HCT116 (cell line): ENCODE results near the gene PAK1. TPM values are rescaled to one million over a fixed set of nuclear protein-coding genes. Genes with fewer than 3 reads are reported as not detected.

Source experiments
- ATAC-seq: fragments of 200-7000 bp; cut with Tn5 transposase; 2 replicates; pipeline ENCODE4 v1.9.1; 2020; ENCODE audit warnings: mild to moderate bottlenecking, moderate library complexity
- BruUV-seq: library from RNA; stranded (reverse); fragments of 400-500 nt; replicated peaks from 2 replicates; lab custom pipeline; 2021; lab: Mats Ljungman, UMichigan
- CTCF ChIA-PET: fragments of 300-600 bp; sonication (Branson Sonifier 250); formaldehyde crosslinking; loops from one replicate; lab custom pipeline; 2021; ENCODE audit warnings: antibody characterized with exemption; lab: Charles Lee
- POLR2A ChIA-PET: fragments of 300-600, 350-600 bp; sonication (Branson Sonifier 250); formaldehyde crosslinking; loops from one replicate; lab custom pipeline; 2021; ENCODE audit warnings: antibody characterized with exemption; lab: Charles Lee
- RAD21 ChIA-PET, 2 experiments: fragments of 300-600 bp; sonication (Branson Sonifier 250); formaldehyde crosslinking; loops; one replicate each; lab custom pipeline; 2023; ENCODE audit warnings: low total read pairs in 2 of 2; ENCODE audit not compliant: uncharacterized antibody in 2 of 2, unreplicated experiment in 2 of 2, low non-redundant PET in 1 of 2; lab: Charles Lee
- DNase-seq: peaks from one replicate; pipeline ENCODE4 v3.0.0-alpha.2; 2010; ENCODE audit warnings: low read depth, low spot score
- H2AFZ ChIP-seq: fragments of 200-600 bp; shearing (Covaris generic), sonication (generic); 2 replicates; pipeline ENCODE4 v1.6.1; 2017; ENCODE audit warnings: low read depth, mixed run types, mixed read lengths, antibody characterized with exemption, low read length; ENCODE audit not compliant: poor library complexity, severe bottlenecking
- H3K27ac ChIP-seq: 2 replicates; pipeline ENCODE4 v1.5.1; 2012; ENCODE audit warnings: low read depth, low read length
- H3K27me3 ChIP-seq: fragments of 200-600 bp; sonication (generic); 2 replicates; pipeline ENCODE4 v1.6.1; 2016; ENCODE audit warnings: mixed run types, low read length, mixed read lengths; ENCODE audit not compliant: insufficient read depth
- H3K36me3 ChIP-seq, 2 experiments: fragments of 200-500 bp in 1 of 2; fragments of 200-600 bp in 1 of 2; sonication (Bioruptor generic) in 1 of 2; sonication (generic) in 1 of 2; 2 replicates each; pipeline versions ENCODE4 v1.5.1 to v1.6.1; 2014 to 2016; ENCODE audit warnings: low read length in 2 of 2, inconsistent platforms in 1 of 2, mixed read lengths in 1 of 2, mixed run types in 1 of 2; ENCODE audit not compliant: insufficient read depth in 2 of 2, control insufficient read depth in 1 of 2
- H3K4me1 ChIP-seq, 2 experiments: fragments of 200-600 bp in 1 of 2; sonication (generic) in 1 of 2; 2 replicates each; pipeline versions ENCODE4 v1.5.1 to v1.6.1; 2012 to 2017; ENCODE audit warnings: low read length in 2 of 2, inconsistent platforms in 1 of 2, mild to moderate bottlenecking in 1 of 2, mixed read lengths in 1 of 2, mixed run types in 1 of 2, moderate library complexity in 1 of 2; ENCODE audit not compliant: insufficient read depth in 2 of 2, control insufficient read depth in 1 of 2
- H3K4me2 ChIP-seq: fragments of 200-600 bp; sonication (generic); 2 replicates; pipeline ENCODE4 v1.6.1; 2017; ENCODE audit warnings: mixed run types, low read length, mixed read lengths
- H3K4me3 ChIP-seq, 2 experiments: fragments of 200-600 bp in 1 of 2; sonication (generic) in 1 of 2; replicated peaks in 1 of 2; 2 replicates each; pipeline ENCODE4 v1.5.1; 2011 to 2016; ENCODE audit warnings: low read length in 2 of 2, control low read depth in 1 of 2, low read depth in 1 of 2, mild to moderate bottlenecking in 1 of 2, mixed read lengths in 1 of 2, mixed run types in 1 of 2
- H3K79me2 ChIP-seq: fragments of 200-600 bp; sonication (generic); 2 replicates; pipeline ENCODE4 v1.6.1; 2017; ENCODE audit warnings: mild to moderate bottlenecking, mixed run types, low read length, moderate library complexity, mixed read lengths; ENCODE audit not compliant: insufficient read depth
- H3K9ac ChIP-seq: fragments of 200-600 bp; sonication (generic); 2 replicates; pipeline ENCODE4 v1.6.1; 2016; ENCODE audit warnings: low read length, mixed read lengths
- H3K9me2 ChIP-seq: fragments of 200-600 bp; sonication (generic), shearing (Covaris generic); 2 replicates; pipeline ENCODE4 v1.6.1; 2017; ENCODE audit warnings: mixed run types, mild to moderate bottlenecking, moderate library complexity; ENCODE audit not compliant: insufficient read depth
- H3K9me3 ChIP-seq, 2 experiments: fragments of 200-500 bp in 1 of 2; fragments of 200-600 bp in 1 of 2; sonication (Bioruptor generic) in 1 of 2; sonication (generic) in 1 of 2; 2 replicates each; pipeline ENCODE4 v1.6.1; 2014 to 2017; ENCODE audit warnings: low read length in 2 of 2, mixed read lengths in 2 of 2, inconsistent platforms in 1 of 2, low read depth in 1 of 2, mild to moderate bottlenecking in 1 of 2, mixed run types in 1 of 2, moderate library complexity in 1 of 2; ENCODE audit not compliant: control insufficient read depth in 1 of 2, insufficient read depth in 1 of 2
- H4K20me1 ChIP-seq: fragments of 200-600 bp; sonication (generic), shearing (Covaris generic); 2 replicates; pipeline ENCODE4 v1.6.1; 2017; ENCODE audit warnings: mixed run types, mild to moderate bottlenecking, moderate library complexity; ENCODE audit not compliant: insufficient read depth
- CBX3 ChIP-seq: IDR thresholded peaks from 2 replicates; pipeline ENCODE4 v1.6.1; 2012; ENCODE audit warnings: low read depth
- CEBPB ChIP-seq: IDR thresholded peaks from 2 replicates; pipeline ENCODE4 v1.6.1; 2012; ENCODE audit warnings: low read depth
- CTCF ChIP-seq, 3 experiments: fragments of 200-600 bp in 1 of 3; sonication (generic) in 1 of 3; IDR thresholded peaks in 2 of 3; conservative IDR thresholded peaks in 1 of 3; 2 replicates each; pipeline ENCODE4 v1.5.1; 2012 to 2017; ENCODE audit warnings: low read depth in 2 of 3, low read length in 2 of 3, antibody characterized with exemption in 1 of 3, borderline replicate concordance in 1 of 3, control low read depth in 1 of 3, mild to moderate bottlenecking in 1 of 3, mixed read lengths in 1 of 3, mixed run types in 1 of 3, moderate library complexity in 1 of 3; ENCODE audit not compliant: insufficient read depth in 1 of 3
- EGR1 ChIP-seq: IDR thresholded peaks from 2 replicates; pipeline ENCODE4 v1.6.1; 2012; ENCODE audit warnings: low read depth
- EZH2 ChIP-seq: fragments of 200-600 bp; sonication (generic); IDR thresholded peaks from 2 replicates; pipeline ENCODE4 v1.6.1; 2017; ENCODE audit warnings: antibody characterized with exemption, mixed run types
- EZH2phosphoT487 ChIP-seq: fragments of 200-600 bp; IDR thresholded peaks from 2 replicates; pipeline ENCODE4 v1.6.1; 2018; ENCODE audit warnings: antibody characterized with exemption, borderline replicate concordance
- MAX ChIP-seq: IDR thresholded peaks from 2 replicates; pipeline ENCODE4 v1.6.1; 2012
- POLR2A ChIP-seq: IDR thresholded peaks from 2 replicates; pipeline ENCODE4 v1.7.0; 2011; ENCODE audit warnings: borderline replicate concordance; ENCODE audit not compliant: insufficient read depth, insufficient read length; ENCODE audit errors: extremely low read depth
- POLR2AphosphoS5 ChIP-seq: IDR thresholded peaks from 2 replicates; pipeline ENCODE4 v1.6.1; 2011; ENCODE audit warnings: mild to moderate bottlenecking, low read depth, low read length, moderate library complexity
- RAD21 ChIP-seq: IDR thresholded peaks from 2 replicates; pipeline ENCODE4 v1.6.1; 2012; ENCODE audit warnings: low read depth, mild to moderate bottlenecking
- REST ChIP-seq: IDR thresholded peaks from 2 replicates; pipeline ENCODE4 v1.6.1; 2012; ENCODE audit warnings: low read depth
- SP1 ChIP-seq: IDR thresholded peaks from 2 replicates; pipeline ENCODE4 v1.6.1; 2012; ENCODE audit warnings: low read depth
- TCF7L2 ChIP-seq: IDR thresholded peaks from 2 replicates; pipeline ENCODE4 v1.7.0; 2011; ENCODE audit warnings: borderline replicate concordance, inconsistent platforms; ENCODE audit not compliant: insufficient read depth, insufficient read length; ENCODE audit errors: extremely low read depth
- YY1 ChIP-seq: IDR thresholded peaks from 2 replicates; pipeline ENCODE4 v1.6.1; 2011; ENCODE audit warnings: low read length, low read depth, moderate library complexity, mild to moderate bottlenecking; ENCODE audit not compliant: insufficient replicate concordance; ENCODE audit errors: extremely low read depth
- ZNF274 ChIP-seq: fragments of 200-500 bp; sonication (Bioruptor generic); IDR thresholded peaks from 2 replicates; pipeline ENCODE4 v1.6.1; 2014; ENCODE audit warnings: mild to moderate bottlenecking, low read depth, low read length, inconsistent platforms
- intact Hi-C: fragments of 100-400 bp; cut with micrococcal nuclease; formaldehyde crosslinking; loops from 2 replicates; pipeline ENCODE4 v1.10.0; 2022
- total RNA-seq: library from RNA; stranded (reverse); gene quantifications from one replicate; pipeline ENCODE4 v1.2.1, GENCODE V29; 2021; ENCODE audit not compliant: unreplicated experiment

PAK1 gene
- total RNA-seq, 1 experiment from 2014 or later: 56.1 TPM

DNA sequence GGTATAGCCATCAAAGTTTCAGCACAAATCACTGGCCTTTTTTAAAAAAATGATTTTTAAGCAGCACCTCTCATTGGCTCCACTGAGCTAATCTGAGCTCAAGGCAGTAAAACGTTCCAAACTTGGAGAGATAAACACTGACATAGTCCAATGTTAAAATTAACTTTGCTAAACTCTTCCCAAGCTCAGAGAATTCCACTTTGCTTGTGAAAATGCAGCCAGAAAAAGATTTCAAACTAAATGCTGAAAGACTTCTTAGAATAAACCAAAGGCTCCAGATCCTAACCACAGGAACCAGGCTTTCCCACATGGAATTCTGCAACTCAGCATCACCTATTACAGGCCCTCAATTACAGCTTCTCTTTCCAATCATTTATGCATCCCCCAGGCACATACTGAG lies 87.7 kb downstream of the PAK1 start:
- CTCF ChIA-PET: interaction anchor here (0.8 kb wide), 1 partner anchor 16 kb away, joined by 3 read pairs; no protein-coding TSS in a partner anchor
- POLR2A ChIA-PET: no interaction called here

More for the DNA sequence above, 87.7 kb downstream of the PAK1 start:
- DNase-seq (no peak), ATAC-seq (no peak)
- Histone ChIP-seq H3K9me3 (no peaks in the 10 kb centered on the region), H2AFZ (no peak overlapping the region), H3K4me2 (no peak overlapping the region), H4K20me1 (no peaks in the 10 kb centered on the region), H3K27ac (no peak overlapping the region), H3K4me3 (no peak overlapping the region), H3K9ac (no peak overlapping the region), H3K27me3 (no peaks in the 10 kb centered on the region), H3K4me1 (peaks cover 0 to 15% of the 10 kb centered on the region in 2 experiments; a peak in 2 of 4 replicates), H3K79me2 (no peaks in the 10 kb centered on the region), H3K9me2 (no peaks in the 10 kb centered on the region), H3K36me3 (no peaks in the 10 kb centered on the region)
- BruUV-seq: no TSS peak
- intact Hi-C loops: no loop called here
- no peak for TF ChIP-seq RAD21
- no peak for TF ChIP-seq CBX3
- TF ChIP-seq YY1: no peak
- no peak for TF ChIP-seq EZH2
- TF ChIP-seq POLR2AphosphoS5: no peak
- no peak for TF ChIP-seq SP1
- no peak for TF ChIP-seq EZH2phosphoT487
- no peak for TF ChIP-seq CTCF (IDR thresholded peaks at IDR 0.05 in 2 of 3, conservative IDR thresholded peaks at IDR 0.05 in 1 of 3; ENCODE audit: borderline replicate concordance in 1 of 3, insufficient read depth in 1 of 3, low read depth in 2 of 3, low read length in 2 of 3)
- no peak for TF ChIP-seq POLR2A
- TF ChIP-seq REST: no peak
- TF ChIP-seq ZNF274: no peak
- no peak for TF ChIP-seq TCF7L2
- no peak for TF ChIP-seq CEBPB
- TF ChIP-seq EGR1: no peak
- TF ChIP-seq MAX: no peak
- RAD21 ChIA-PET: no interaction called here
